HUES48 (cell line): Measurements from ENCODE around the gene ANXA1.

Experiments used
- H3K27ac ChIP-seq: one replicate; pipeline ENCODE4 v1.7.0; 2013; ENCODE audit warnings: low read depth, low read length, inconsistent platforms
- H3K27me3 ChIP-seq: 2 replicates; pipeline ENCODE4 v1.6.1; 2013; ENCODE audit warnings: mild to moderate bottlenecking, low read length; ENCODE audit not compliant: control insufficient read depth, insufficient read depth
- H3K36me3 ChIP-seq: 2 replicates; pipeline ENCODE4 v1.6.1; 2013; ENCODE audit warnings: low read length; ENCODE audit not compliant: control insufficient read depth, insufficient read depth
- H3K4me1 ChIP-seq: 2 replicates; pipeline ENCODE4 v1.6.1; 2013; ENCODE audit warnings: mild to moderate bottlenecking, low read length; ENCODE audit not compliant: control insufficient read depth, insufficient read depth
- H3K4me3 ChIP-seq: 2 replicates; pipeline ENCODE4 v1.5.1; 2013; ENCODE audit warnings: mild to moderate bottlenecking, low read depth, low read length
- H3K9ac ChIP-seq: 2 replicates; pipeline ENCODE4 v1.6.1; 2013; ENCODE audit warnings: mild to moderate bottlenecking, low read depth, low read length, moderate library complexity
- H3K9me3 ChIP-seq: 2 replicates; pipeline ENCODE4 v1.6.1; 2013; ENCODE audit warnings: low read length; ENCODE audit not compliant: control insufficient read depth, insufficient read depth

The ANXA1 gene

DNA sequence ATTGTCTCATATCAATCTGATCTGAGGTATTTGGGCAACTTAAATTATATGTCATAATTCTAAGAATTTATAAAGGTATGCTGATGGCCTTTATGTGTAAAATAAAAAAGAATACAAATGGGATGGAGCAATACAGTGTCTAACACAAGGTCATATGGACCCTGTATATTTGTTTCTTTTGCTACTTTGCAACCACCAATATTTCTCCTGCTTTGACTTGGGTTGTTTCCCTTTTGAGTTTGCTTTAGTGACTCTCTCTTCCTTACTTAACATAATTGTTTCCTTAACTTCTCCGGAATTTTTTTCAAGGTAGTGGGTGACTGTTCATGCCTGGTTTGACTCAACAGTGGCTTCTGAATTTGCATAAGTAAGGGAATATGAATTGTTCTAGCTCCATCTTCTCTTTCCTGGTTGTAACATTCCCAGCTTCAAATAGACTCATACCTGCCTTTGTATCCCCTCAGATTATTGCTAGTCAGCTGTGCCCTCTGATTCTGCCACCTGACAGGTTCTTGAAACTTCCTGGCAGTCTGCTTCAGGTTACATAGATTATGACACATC lies 30.2 kb upstream of the ANXA1 start:
- Histone ChIP-seq H3K4me1 (no peaks in the 10 kb centered on the region), H3K9me3 (0 out of 2 replicates have a peak, but pooled peaks cover 3% of the 10 kb centered on the region), H3K27me3 (no peaks in the 10 kb centered on the region), H3K36me3 (no peaks in the 10 kb centered on the region), H3K9ac (no peak overlapping the region), H3K27ac (no peak overlapping the region), H3K4me3 (no peak overlapping the region)

DNA sequence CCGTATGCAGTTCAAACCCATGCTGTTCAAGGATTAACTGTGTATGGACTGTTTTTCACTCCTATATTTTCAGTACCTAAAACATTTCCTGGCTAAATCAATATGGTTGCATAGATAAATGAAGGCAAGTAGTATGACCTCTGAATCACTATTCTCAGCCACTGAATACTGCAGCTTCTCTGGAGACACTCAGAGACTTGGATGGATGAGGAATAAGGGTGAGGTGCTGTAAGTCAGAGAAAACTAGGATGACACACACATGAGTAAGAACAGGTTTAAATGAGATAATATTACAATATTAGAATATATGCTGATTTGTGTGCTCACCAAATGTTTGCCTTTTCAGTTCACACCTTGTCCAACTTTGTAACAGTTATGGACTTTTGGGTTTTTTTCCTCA lies 26.0 kb upstream of the ANXA1 start:
- Histone ChIP-seq H3K27me3 (no peaks in the 10 kb centered on the region), H3K4me1 (no peaks in the 10 kb centered on the region), H3K27ac (no peak overlapping the region), H3K4me3 (no peak overlapping the region), H3K9me3 (0 out of 2 replicates have a peak, but pooled peaks cover 3% of the 10 kb centered on the region), H3K9ac (no peak overlapping the region), H3K36me3 (no peaks in the 10 kb centered on the region)

DNA sequence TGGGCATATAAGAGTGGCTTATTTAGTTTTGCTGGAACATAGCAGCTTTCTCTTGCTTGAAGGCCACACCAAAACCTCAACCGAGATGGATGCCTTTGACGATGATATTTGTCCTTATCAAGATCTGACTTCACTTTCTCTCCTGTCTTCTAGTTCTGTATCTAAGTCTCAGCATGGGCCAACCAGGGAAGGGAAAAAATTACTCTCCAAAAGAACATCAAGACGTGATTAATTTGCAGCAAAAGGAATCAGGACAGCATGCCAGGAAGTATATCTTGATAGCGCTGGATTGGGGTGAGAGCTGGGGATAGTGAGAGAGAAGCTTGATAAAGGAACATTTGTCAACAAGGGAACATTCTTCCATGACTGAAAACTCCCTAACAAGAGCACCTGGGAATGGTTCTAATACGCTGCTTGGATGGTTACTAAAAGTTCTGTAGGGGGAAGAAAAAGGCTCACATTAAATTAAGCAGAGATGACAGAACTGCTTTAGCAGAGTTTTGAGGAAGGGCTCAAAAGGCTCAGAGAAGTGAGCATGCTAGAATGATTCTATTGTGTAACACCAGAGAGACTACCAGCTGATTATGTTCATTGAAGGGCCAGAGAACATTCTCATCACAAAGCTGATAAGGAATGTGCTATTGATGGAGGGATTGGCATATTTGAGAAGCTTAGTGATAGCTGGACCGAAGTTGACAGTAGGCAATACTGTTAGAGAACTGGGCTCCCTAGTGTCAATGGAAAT lies 21.6 kb upstream of the ANXA1 start:
- H3K36me3 ChIP-seq, result no peaks in the 10 kb centered on the region
- H3K27ac ChIP-seq, result no peak overlapping the region
- H3K9me3 ChIP-seq, result no peaks in the 10 kb centered on the region
- no peaks in the 10 kb centered on the region for H3K27me3 ChIP-seq
- no peak overlapping the region for H3K4me3 ChIP-seq
- no peak overlapping the region for H3K9ac ChIP-seq
- peaks cover 14% of the 10 kb centered on the region; the same call in 1 of the 2 replicates for H3K4me1 ChIP-seq

DNA sequence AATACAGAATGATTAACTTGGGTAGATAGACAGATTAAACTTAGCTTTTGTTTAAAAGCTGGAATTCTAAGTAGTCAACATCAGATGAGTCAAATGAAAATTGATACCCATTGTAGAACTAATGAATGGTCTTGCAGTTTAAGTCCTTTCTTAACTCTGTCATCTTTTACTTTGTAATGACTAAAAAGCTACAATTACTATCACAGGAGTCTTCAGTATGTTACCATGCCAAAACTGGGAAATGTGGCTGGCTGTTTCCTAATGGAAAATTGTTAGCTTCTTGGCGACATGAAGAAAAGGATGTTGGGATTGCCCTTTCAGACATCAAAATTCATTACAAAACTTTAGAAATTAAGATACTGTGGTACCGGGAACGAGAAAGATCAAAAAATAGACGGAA lies 20.2 kb upstream of the ANXA1 start:
- Histone ChIP-seq H3K4me3 (no peak overlapping the region), H3K27ac (no peak overlapping the region), H3K9me3 (no peaks in the 10 kb centered on the region), H3K36me3 (no peaks in the 10 kb centered on the region), H3K27me3 (no peaks in the 10 kb centered on the region), H3K4me1 (peaks cover 14% of the 10 kb centered on the region; the same call in 1 of the 2 replicates), H3K9ac (no peak overlapping the region)

DNA sequence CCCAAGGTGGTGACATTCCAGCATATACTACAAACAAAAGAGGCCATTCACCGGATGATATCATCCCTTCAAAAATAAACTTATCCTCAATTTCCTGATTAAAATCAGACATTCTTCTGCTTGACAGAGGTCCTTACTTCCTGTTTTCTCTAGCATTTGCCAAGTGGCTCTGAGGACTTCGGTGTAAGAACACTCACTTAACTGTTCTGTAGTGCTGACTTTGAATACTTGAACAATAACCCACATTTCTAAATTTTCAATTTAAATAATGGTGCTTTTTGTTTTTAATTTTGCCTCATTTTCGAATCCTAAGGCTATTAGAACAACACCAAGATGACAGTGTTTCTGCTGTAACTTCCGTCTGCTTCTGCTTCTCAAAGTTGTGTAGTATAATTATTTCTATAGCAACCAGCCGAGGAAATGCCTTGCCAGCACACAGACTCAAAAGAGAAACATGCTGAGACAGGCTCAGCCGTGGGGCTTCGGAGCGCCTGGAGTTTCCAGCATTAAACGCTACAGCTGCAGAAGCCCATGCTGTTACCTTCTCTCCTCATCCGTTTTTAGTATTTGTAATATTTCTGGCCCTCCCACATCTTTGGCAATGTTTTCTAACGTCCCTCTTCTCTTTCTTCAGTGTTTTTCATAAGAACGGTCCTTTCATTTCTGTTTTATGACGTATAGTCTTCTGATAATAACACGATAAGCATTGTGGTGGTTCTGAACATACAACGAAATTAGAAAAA lies 19.5 kb upstream of the ANXA1 start:
- H3K9me3 ChIP-seq, result no peaks in the 10 kb centered on the region
- H3K27ac ChIP-seq, result peak overlapping the region; percentile 44
- H3K27me3 ChIP-seq, result no peaks in the 10 kb centered on the region
- no peak overlapping the region for H3K9ac ChIP-seq
- no peaks in the 10 kb centered on the region for H3K36me3 ChIP-seq
- H3K4me3 ChIP-seq, result no peak overlapping the region
- H3K4me1 ChIP-seq, result peaks cover 14% of the 10 kb centered on the region; the same call in 1 of the 2 replicates

DNA sequence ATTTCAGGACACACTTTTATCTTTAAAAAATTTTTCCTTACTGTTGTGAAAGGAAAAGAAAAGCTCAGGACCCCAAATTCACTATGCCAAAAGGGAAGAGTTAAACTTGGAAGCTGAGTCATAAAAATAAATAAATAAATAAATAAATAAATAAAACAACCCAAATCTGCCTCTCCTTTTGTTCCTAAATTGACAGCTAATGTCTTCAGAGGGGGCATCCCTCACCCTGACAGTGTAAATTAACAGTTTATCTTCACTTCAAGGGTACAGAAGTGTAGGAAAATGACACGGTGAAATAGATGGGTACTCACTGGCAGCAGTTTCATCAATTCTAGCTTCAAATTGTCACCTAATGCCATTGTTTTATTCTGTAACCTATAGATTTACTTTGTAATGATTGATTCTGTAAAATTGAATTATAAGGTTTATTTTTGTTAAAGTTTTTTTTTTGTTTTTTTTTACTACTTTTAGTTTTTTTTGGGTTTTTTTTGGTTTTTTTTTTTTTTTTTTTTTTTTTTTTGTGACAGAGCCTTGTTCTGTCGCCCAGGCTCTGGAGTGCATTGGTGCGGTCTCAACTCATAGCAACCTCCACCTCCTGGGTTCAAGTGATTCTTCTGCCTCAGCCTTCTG lies 18.5 kb upstream of the ANXA1 start:
- H3K4me1 ChIP-seq, result peaks cover 14% of the 10 kb centered on the region; the same call in 1 of the 2 replicates
- H3K27ac ChIP-seq, result peak overlapping the region; percentile 44
- H3K36me3 ChIP-seq, result no peaks in the 10 kb centered on the region
- no peak overlapping the region for H3K4me3 ChIP-seq
- no peak overlapping the region for H3K9ac ChIP-seq
- no peaks in the 10 kb centered on the region for H3K27me3 ChIP-seq
- H3K9me3 ChIP-seq, result no peaks in the 10 kb centered on the region

DNA sequence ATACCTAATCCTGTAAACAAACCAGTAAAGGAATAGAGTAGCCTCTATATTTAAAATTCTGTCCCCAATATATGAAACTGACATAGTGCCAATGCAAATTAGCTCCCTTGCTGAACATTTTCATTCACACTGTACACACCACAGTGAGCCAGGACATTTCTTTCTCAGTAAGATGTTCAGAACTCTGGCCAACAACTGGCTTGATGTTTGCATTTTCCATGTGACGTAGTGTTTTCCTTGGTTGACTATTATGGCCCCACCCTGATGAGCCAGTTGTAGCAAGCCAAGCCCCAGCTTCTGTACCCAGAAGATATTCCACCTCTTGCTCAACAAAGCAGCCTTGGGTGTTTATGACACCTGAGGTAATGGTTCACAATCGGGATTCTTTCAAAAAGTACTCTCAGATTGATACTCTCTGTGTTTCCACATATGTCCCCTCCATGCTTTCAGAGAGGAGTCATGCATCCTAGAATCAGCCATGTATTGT lies 17.7 kb upstream of the ANXA1 start:
- Histone ChIP-seq H3K27me3 (no peaks in the 10 kb centered on the region), H3K9ac (no peak overlapping the region), H3K36me3 (no peaks in the 10 kb centered on the region), H3K4me1 (peaks cover 14% of the 10 kb centered on the region; the same call in 1 of the 2 replicates), H3K27ac (no peak overlapping the region), H3K4me3 (no peak overlapping the region), H3K9me3 (no peaks in the 10 kb centered on the region)

DNA sequence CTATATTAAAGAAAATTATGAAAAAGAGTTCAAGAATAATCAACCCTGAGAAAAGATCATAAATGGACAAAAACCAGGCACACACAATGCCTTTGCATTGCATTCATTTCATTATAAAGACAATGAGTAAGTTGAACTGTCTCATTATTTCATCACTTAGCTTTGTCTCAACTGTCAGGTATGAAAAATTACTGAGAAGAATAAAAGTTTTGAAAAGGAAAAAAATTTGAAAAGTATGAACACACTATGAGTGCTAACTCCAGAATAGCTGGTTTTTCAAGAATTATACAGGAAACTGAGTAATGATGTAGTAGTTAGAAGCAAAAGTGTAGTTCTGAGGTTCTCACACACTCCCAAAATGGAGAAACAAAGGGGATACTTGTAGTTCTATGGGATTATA lies 16.3 kb upstream of the ANXA1 start:
- H3K27ac ChIP-seq, result no peak overlapping the region
- H3K9ac ChIP-seq, result no peak overlapping the region
- H3K36me3 ChIP-seq, result no peaks in the 10 kb centered on the region
- peaks cover 14% of the 10 kb centered on the region; the same call in 1 of the 2 replicates for H3K4me1 ChIP-seq
- no peak overlapping the region for H3K4me3 ChIP-seq
- no peaks in the 10 kb centered on the region for H3K9me3 ChIP-seq
- H3K27me3 ChIP-seq, result no peaks in the 10 kb centered on the region

DNA sequence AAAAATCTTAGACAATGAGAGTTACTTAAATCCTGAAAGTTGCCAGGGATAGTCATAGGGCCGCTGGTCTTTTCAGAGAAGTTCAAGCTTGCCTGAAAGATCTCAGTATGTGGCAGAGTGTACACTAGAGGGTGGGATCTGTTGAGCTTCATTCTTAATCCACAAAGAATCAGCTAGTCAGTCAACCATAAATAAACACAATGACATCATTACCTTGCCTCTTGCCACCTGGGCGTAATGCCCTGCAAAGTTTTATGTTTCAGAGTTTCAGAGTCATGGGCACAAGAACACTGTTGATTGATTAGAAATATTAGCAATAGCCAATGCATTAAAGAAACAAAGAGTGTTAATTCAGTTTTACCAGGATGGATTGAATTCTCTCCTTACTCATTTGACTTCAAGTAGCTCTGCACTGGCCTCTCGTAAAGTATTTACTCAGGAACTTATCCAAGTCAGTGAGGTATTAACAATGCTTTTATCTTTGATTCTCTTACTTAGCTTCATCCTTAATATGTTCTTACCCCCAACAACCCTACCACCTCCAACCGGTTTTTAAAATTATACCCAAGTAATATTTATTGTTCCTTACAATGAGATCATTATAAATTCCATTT lies 14.3 kb upstream of the ANXA1 start:
- Histone ChIP-seq H3K4me1 (peaks cover 5% of the 10 kb centered on the region; the same call in 1 of the 2 replicates), H3K9me3 (no peaks in the 10 kb centered on the region), H3K27ac (no peak overlapping the region), H3K27me3 (no peaks in the 10 kb centered on the region), H3K36me3 (no peaks in the 10 kb centered on the region), H3K9ac (no peak overlapping the region), H3K4me3 (no peak overlapping the region)

DNA sequence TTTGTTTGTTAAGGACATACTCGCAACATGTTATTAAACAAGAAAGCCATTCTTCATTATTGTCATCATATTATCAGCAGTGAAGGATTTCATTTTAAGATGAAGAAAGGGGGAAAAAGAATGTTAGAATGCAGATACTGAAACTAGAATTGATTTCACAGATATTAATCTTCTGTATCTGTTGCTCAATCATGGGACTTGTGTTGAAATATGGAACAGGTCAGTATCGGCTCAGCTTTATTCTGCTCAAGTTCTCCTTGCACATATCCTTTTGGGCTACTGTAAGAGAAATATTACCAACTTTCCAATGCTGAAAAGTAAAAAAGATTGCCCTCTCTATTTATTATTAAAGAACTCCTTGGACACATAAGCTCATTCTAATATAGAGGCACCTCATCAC lies 13.8 kb upstream of the ANXA1 start:
- H3K36me3 ChIP-seq, result no peaks in the 10 kb centered on the region
- H3K4me1 ChIP-seq, result no peaks in the 10 kb centered on the region; the same call in 1 of the 2 replicates
- H3K9me3 ChIP-seq, result no peaks in the 10 kb centered on the region
- H3K4me3 ChIP-seq, result no peak overlapping the region
- H3K9ac ChIP-seq, result no peak overlapping the region
- H3K27me3 ChIP-seq, result no peaks in the 10 kb centered on the region
- no peak overlapping the region for H3K27ac ChIP-seq
